ENCODE data around the gene CPNE4. TPM values are rescaled to one million over a fixed set of nuclear protein-coding genes. Genes with fewer than 3 reads are reported as not detected.

The CPNE4 gene
- total RNA-seq, 1 donor from 2014 or later = not detected

GRCh38 chr3:132073771-132074170 lies 39.0 kb upstream of the CPNE4 start:
- DNase-seq (ENCODE audit: extremely low spot score, unreplicated experiment) = no peak
- Mint-ChIP-seq H3K4me3 (ENCODE audit: unreplicated experiment) (no peak overlapping the region), H3K9me3 (ENCODE audit: unreplicated experiment) (no peaks in the 10 kb centered on the region), H3K27me3 (ENCODE audit: unreplicated experiment) (peaks cover 11% of the 10 kb centered on the region), H3K36me3 (ENCODE audit: unreplicated experiment) (no peaks in the 10 kb centered on the region), H3K4me1 (ENCODE audit: unreplicated experiment) (no peaks in the 10 kb centered on the region), H3K27ac (ENCODE audit: unreplicated experiment) (no peak overlapping the region)
- TF ChIP-seq CTCF (IDR thresholded peaks at IDR 0.05) = no peak

DNA sequence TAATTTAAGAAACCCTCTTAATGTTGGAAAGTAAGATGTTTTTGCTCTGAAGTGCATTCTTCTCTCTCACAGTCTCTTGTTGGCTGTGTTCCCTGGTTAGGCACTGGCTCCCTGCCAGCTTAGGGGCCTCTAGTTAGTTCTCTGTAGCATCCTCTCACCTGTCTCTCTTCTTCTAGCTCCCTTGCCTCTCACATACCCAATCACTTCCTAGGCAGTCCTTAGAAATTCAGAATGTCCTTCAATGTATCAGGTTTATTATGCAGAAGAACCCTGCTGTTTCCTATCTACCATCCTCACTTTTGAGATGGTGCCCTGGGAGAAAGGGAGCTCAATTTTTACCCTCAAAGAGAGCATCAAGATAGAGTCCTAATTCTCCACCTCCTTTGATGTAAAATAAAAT lies 36.2 kb upstream of the CPNE4 start:
- no peak for TF ChIP-seq CTCF (IDR thresholded peaks at IDR 0.05)
- Mint-ChIP-seq H3K36me3 (ENCODE audit: unreplicated experiment) (no peaks in the 10 kb centered on the region), H3K27me3 (ENCODE audit: unreplicated experiment) (peaks cover 11% of the 10 kb centered on the region), H3K4me1 (ENCODE audit: unreplicated experiment) (no peaks in the 10 kb centered on the region), H3K9me3 (ENCODE audit: unreplicated experiment) (no peaks in the 10 kb centered on the region), H3K4me3 (ENCODE audit: unreplicated experiment) (no peak overlapping the region), H3K27ac (ENCODE audit: unreplicated experiment) (no peak overlapping the region)
- DNase-seq (ENCODE audit: extremely low spot score, unreplicated experiment) = no peak

GRCh38 chr3:132064114-132064513 lies 29.3 kb upstream of the CPNE4 start:
- no peak overlapping the region for H3K4me3 Mint-ChIP-seq (ENCODE audit: unreplicated experiment)
- H3K27ac Mint-ChIP-seq (ENCODE audit: unreplicated experiment) = no peak overlapping the region
- no peak for TF ChIP-seq CTCF (IDR thresholded peaks at IDR 0.05)
- H3K36me3 Mint-ChIP-seq (ENCODE audit: unreplicated experiment) = no peaks in the 10 kb centered on the region
- H3K4me1 Mint-ChIP-seq (ENCODE audit: unreplicated experiment) = no peaks in the 10 kb centered on the region
- H3K9me3 Mint-ChIP-seq (ENCODE audit: unreplicated experiment) = no peaks in the 10 kb centered on the region
- no peaks in the 10 kb centered on the region for H3K27me3 Mint-ChIP-seq (ENCODE audit: unreplicated experiment)
- no peak for DNase-seq (ENCODE audit: extremely low spot score, unreplicated experiment)

DNA sequence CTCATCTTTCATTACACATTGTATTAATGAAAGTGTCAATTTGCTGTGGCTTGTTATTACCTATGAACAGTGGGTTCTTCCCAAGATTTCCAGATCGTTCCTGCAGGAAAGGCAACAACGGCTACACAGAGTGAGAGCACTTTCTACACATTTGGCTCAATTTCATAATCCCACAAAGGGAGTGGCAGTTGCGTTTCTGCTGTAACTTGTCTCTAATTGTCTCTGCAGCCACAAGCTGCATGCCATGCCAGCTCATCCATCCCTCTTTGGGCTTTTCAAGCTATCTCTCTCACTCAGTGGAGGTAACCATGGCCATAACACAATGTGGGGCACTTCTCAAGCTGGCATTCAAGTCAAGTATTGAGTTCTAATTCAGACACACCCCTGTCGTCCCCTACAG lies 27.7 kb upstream of the CPNE4 start:
- no peak for DNase-seq (ENCODE audit: extremely low spot score, unreplicated experiment)
- TF ChIP-seq CTCF (IDR thresholded peaks at IDR 0.05) = no peak
- no peaks in the 10 kb centered on the region for H3K4me1 Mint-ChIP-seq (ENCODE audit: unreplicated experiment)
- no peaks in the 10 kb centered on the region for H3K27me3 Mint-ChIP-seq (ENCODE audit: unreplicated experiment)
- no peaks in the 10 kb centered on the region for H3K36me3 Mint-ChIP-seq (ENCODE audit: unreplicated experiment)
- no peaks in the 10 kb centered on the region for H3K9me3 Mint-ChIP-seq (ENCODE audit: unreplicated experiment)
- no peak overlapping the region for H3K4me3 Mint-ChIP-seq (ENCODE audit: unreplicated experiment)
- H3K27ac Mint-ChIP-seq (ENCODE audit: unreplicated experiment) = no peak overlapping the region

DNA sequence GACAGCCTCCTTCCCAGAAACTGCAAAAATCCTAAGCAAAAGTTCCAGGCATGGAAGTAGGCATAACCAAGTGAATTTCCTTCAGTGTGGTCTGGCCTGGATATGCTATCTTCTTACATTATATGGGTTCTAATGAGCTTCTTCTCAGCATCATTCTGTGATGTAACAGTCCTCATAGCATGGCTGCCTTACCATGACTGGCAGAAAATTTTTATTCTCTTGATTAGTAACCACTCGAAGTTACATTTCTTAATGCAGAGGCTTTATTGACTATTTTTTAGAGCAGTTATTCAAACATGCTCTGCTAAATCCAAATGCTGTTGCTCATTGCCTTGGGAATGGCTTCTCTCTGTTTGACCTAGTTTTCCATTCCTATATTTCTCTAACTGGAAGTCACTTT lies 21.1 kb upstream of the CPNE4 start:
- Mint-ChIP-seq H3K4me3 (ENCODE audit: unreplicated experiment) (no peak overlapping the region), H3K27me3 (ENCODE audit: unreplicated experiment) (no peaks in the 10 kb centered on the region), H3K9me3 (ENCODE audit: unreplicated experiment) (no peaks in the 10 kb centered on the region), H3K27ac (ENCODE audit: unreplicated experiment) (no peak overlapping the region), H3K4me1 (ENCODE audit: unreplicated experiment) (no peaks in the 10 kb centered on the region), H3K36me3 (ENCODE audit: unreplicated experiment) (no peaks in the 10 kb centered on the region)
- no peak for DNase-seq (ENCODE audit: extremely low spot score, unreplicated experiment)
- TF ChIP-seq CTCF (IDR thresholded peaks at IDR 0.05) = no peak

Data from osteocyte (in vitro differentiated cells).